AG04449 (cell line): ENCODE results near the gene ITIH5.

Source experiments
- CTCF ChIA-PET: fragments of 350-600 bp; formaldehyde crosslinking; extraction: SDS; loops from one replicate; lab custom pipeline; 2021; ENCODE audit warnings: antibody characterized with exemption; lab: Yijun Ruan, JAX
- POLR2A ChIA-PET: fragments of 400-600, 350-600 bp; formaldehyde crosslinking; extraction: SDS; loops from one replicate; lab custom pipeline; 2020; ENCODE audit warnings: antibody characterized with exemption, inconsistent platforms; lab: Yijun Ruan, JAX
- DNase-seq: peaks from one replicate; pipeline ENCODE4 v3.0.0-alpha.2; 2010; ENCODE audit warnings: low read depth, low spot score
- H3K4me3 ChIP-seq: 2 replicates; pipeline ENCODE4 v1.5.1; 2011; ENCODE audit warnings: low read depth, mild to moderate bottlenecking, control low read depth, low read length
- CTCF ChIP-seq: IDR thresholded peaks from one replicate; pipeline ENCODE4 v1.5.1; 2011; ENCODE audit warnings: mild to moderate bottlenecking, moderate library complexity, low read length, control low read depth, inconsistent platforms; ENCODE audit not compliant: insufficient read depth; ENCODE audit errors: missing control alignments

The ITIH5 gene

GRCh38 chr10:7511612-7512011 lies 155.2 kb downstream of the ITIH5 start:
- POLR2A ChIA-PET = no interaction called here
- no peak for TF ChIP-seq CTCF
- DNase-seq = no peak
- H3K4me3 ChIP-seq = no peak overlapping the region
- CTCF ChIA-PET = no interaction called here
